HG02981 (cell line): ENCODE measurements around the gene BHMT2.

ENCODE experiments used
- ATAC-seq: cut with Tn5 transposase; IDR thresholded peaks from one replicate; pipeline ENCODE4 v1.9.1; 2021; ENCODE audit warnings: mild to moderate bottlenecking, moderate library complexity; ENCODE audit not compliant: unreplicated experiment

Gene BHMT2

GRCh38 chr5:79119486-79119885 is 49.9 kb downstream of the BHMT2 start:
- ATAC-seq: no peak

- no peak for ATAC-seq
Measured at GRCh38 chr5:79120221-79120620, 50.7 kb downstream of the BHMT2 start.

- ATAC-seq: no peak
Measured at GRCh38 chr5:79122973-79123372, 53.4 kb downstream of the BHMT2 start.

- no peak for ATAC-seq
Measured at GRCh38 chr5:79124607-79125006, 55.0 kb downstream of the BHMT2 start.

- no peak for ATAC-seq
Measured at GRCh38 chr5:79130781-79131180, 61.2 kb downstream of the BHMT2 start.

- no peak for ATAC-seq
Measured at GRCh38 chr5:79133121-79133656, 63.6 kb downstream of the BHMT2 start.

- no peak for ATAC-seq
Measured at GRCh38 chr5:79133657-79134451, 64.3 kb downstream of the BHMT2 start.

- no peak for ATAC-seq
Measured at GRCh38 chr5:79135790-79136553, 66.4 kb downstream of the BHMT2 start.

- no peak for ATAC-seq
Measured at GRCh38 chr5:79136618-79137017, 67.1 kb downstream of the BHMT2 start.
